H1 (cell line): Measurements from ENCODE around the gene IFT172. TPM values are rescaled to one million over a fixed set of nuclear protein-coding genes. Genes with fewer than 3 reads are reported as not detected.

Source experiments
- CTCF ChIA-PET: fragments of 300-600 bp; sonication (Branson Sonifier 250); formaldehyde crosslinking; loops from one replicate; lab custom pipeline; 2021; ENCODE audit not compliant: partially characterized antibody; lab: Charles Lee
- POLR2A ChIA-PET: fragments of 300-600 bp; sonication (Branson Sonifier 250); formaldehyde crosslinking; loops from one replicate; lab custom pipeline; 2021; ENCODE audit warnings: inconsistent platforms; ENCODE audit not compliant: partially characterized antibody; lab: Charles Lee
- DNase-seq, 2 experiments: peaks; one replicate each; pipeline versions ENCODE4 v3.0.0 to v3.0.0-alpha.2; 2010 to 2022; ENCODE audit warnings: low spot score in 2 of 2, low read depth in 1 of 2, mixed read lengths in 1 of 2
- FAIRE-seq: peaks from 2 replicates; lab custom pipeline; 2011; peaks lifted over from hg19 to GRCh38; lab: Jason Lieb, UNC
- H2AFZ ChIP-seq: 2 replicates; pipeline ENCODE4 v1.8.1; 2012; ENCODE audit warnings: low read length, inconsistent platforms
- H2AK5ac ChIP-seq: 2 replicates; pipeline ENCODE4 v1.6.1; 2013; ENCODE audit warnings: low read depth, low read length
- H2BK120ac ChIP-seq: replicated peaks from 2 replicates; pipeline ENCODE3; 2013; ENCODE audit warnings: low read depth, low read length, inconsistent platforms
- H2BK12ac ChIP-seq: 2 replicates; pipeline ENCODE4 v1.6.1; 2013; ENCODE audit warnings: low read depth, low read length
- H2BK15ac ChIP-seq: 2 replicates; pipeline ENCODE4 v1.6.1; 2013; ENCODE audit warnings: low read length
- H2BK20ac ChIP-seq: 2 replicates; pipeline ENCODE4 v1.6.1; 2013; ENCODE audit warnings: low read length
- H2BK5ac ChIP-seq: 2 replicates; pipeline ENCODE4 v1.6.1; 2013; ENCODE audit warnings: low read depth, low read length
- H3K14ac ChIP-seq: 2 replicates; pipeline ENCODE4 v1.6.1; 2013; ENCODE audit warnings: inconsistent platforms; ENCODE audit not compliant: insufficient read length
- H3K18ac ChIP-seq: 2 replicates; pipeline ENCODE4 v1.6.1; 2013; ENCODE audit warnings: low read length; ENCODE audit errors: extremely low read depth
- H3K23ac ChIP-seq: 2 replicates; pipeline ENCODE4 v1.6.1; 2013; ENCODE audit warnings: inconsistent platforms; ENCODE audit not compliant: insufficient read length
- H3K23me2 ChIP-seq: 2 replicates; pipeline ENCODE4 v1.6.1; 2013; ENCODE audit warnings: low read depth, low read length
- H3K27ac ChIP-seq: 2 replicates; pipeline ENCODE4 v1.6.1; 2011; ENCODE audit warnings: low read depth, low read length, inconsistent platforms
- H3K27me3 ChIP-seq, 4 experiments: replicated peaks in 1 of 4; 1 replicate in 1 of 4; 2 replicates in 3 of 4; pipeline versions ENCODE4 v1.6.1 to v1.8.1; 2011 to 2013; ENCODE audit warnings: low read length in 3 of 4, mild to moderate bottlenecking in 3 of 4, inconsistent platforms in 2 of 4, mixed read lengths in 2 of 4, moderate library complexity in 1 of 4; ENCODE audit not compliant: control insufficient read depth in 3 of 4, insufficient read depth in 3 of 4; ENCODE audit errors: extremely low read depth in 1 of 4
- H3K36me3 ChIP-seq, 4 experiments: 2 replicates each; pipeline versions ENCODE4 v1.6.1 to v1.8.1; 2011 to 2013; ENCODE audit warnings: mild to moderate bottlenecking in 4 of 4, low read length in 3 of 4, moderate library complexity in 2 of 4, control low read depth in 1 of 4, inconsistent platforms in 1 of 4; ENCODE audit not compliant: insufficient read depth in 4 of 4, control insufficient read depth in 2 of 4
- H3K4ac ChIP-seq: replicated peaks from 2 replicates; pipeline ENCODE3; 2013; ENCODE audit warnings: low read length, low read depth, mixed read lengths, inconsistent platforms; ENCODE audit not compliant: insufficient read length
- H3K4me1 ChIP-seq, 4 experiments: replicated peaks in 1 of 4; 1 replicate in 1 of 4; 2 replicates in 3 of 4; pipeline versions ENCODE4 v1.6.1 to v1.8.1; 2011 to 2013; ENCODE audit warnings: low read length in 3 of 4, inconsistent platforms in 2 of 4, mixed read lengths in 1 of 4; ENCODE audit not compliant: insufficient read depth in 4 of 4, control insufficient read depth in 3 of 4
- H3K4me2 ChIP-seq, 2 experiments: 2 replicates each; pipeline versions ENCODE4 v1.6.1 to v1.8.1; 2011 to 2013; ENCODE audit warnings: low read depth in 2 of 2, low read length in 2 of 2, control low read depth in 1 of 2, inconsistent platforms in 1 of 2, mild to moderate bottlenecking in 1 of 2; ENCODE audit not compliant: insufficient read depth in 1 of 2
- H3K4me3 ChIP-seq, 4 experiments: fragments of 200-600, 300-600 bp in 1 of 4; sonication (generic), shearing (Covaris generic), sonication (Bioruptor Twin) in 1 of 4; 2 replicates each; pipeline versions ENCODE4 v1.5.1 to v1.8.1; 2011 to 2016; ENCODE audit warnings: low read length in 4 of 4, low read depth in 3 of 4, control low read depth in 2 of 4, inconsistent platforms in 2 of 4, mild to moderate bottlenecking in 2 of 4, mixed read lengths in 1 of 4, moderate library complexity in 1 of 4; ENCODE audit not compliant: insufficient read depth in 2 of 4; ENCODE audit errors: extremely low read depth in 1 of 4
- H3K56ac ChIP-seq: replicated peaks from 2 replicates; pipeline ENCODE3; 2013; ENCODE audit warnings: low read depth, mild to moderate bottlenecking, mixed read lengths, low read length, inconsistent platforms; ENCODE audit not compliant: insufficient read length
- H3K79me1 ChIP-seq: 2 replicates; pipeline ENCODE4 v1.6.1; 2013; ENCODE audit warnings: low read depth, low read length, control low read depth
- H3K79me2 ChIP-seq, 2 experiments: 2 replicates each; pipeline versions ENCODE4 v1.6.1 to v1.8.1; 2012 to 2013; ENCODE audit warnings: low read length in 2 of 2, mild to moderate bottlenecking in 2 of 2, inconsistent platforms in 1 of 2; ENCODE audit not compliant: insufficient read depth in 2 of 2, control insufficient read depth in 1 of 2
- H3K9ac ChIP-seq, 4 experiments: replicated peaks in 1 of 4; 1 replicate in 1 of 4; 2 replicates in 3 of 4; pipeline versions ENCODE4 v1.6.1 to v1.8.1; 2011 to 2013; ENCODE audit warnings: low read depth in 3 of 4, low read length in 3 of 4, control low read depth in 2 of 4, mild to moderate bottlenecking in 2 of 4, moderate library complexity in 2 of 4, inconsistent platforms in 1 of 4; ENCODE audit errors: extremely low read depth in 1 of 4
- H3K9me3 ChIP-seq, 2 experiments: 2 replicates each; pipeline versions ENCODE4 v1.6.1 to v1.8.1; 2012 to 2013; ENCODE audit warnings: mild to moderate bottlenecking in 2 of 2, moderate library complexity in 2 of 2, control low read depth in 1 of 2, inconsistent platforms in 1 of 2, low read depth in 1 of 2, low read length in 1 of 2, mixed read lengths in 1 of 2; ENCODE audit not compliant: insufficient read depth in 2 of 2
- H4K20me1 ChIP-seq, 2 experiments: replicated peaks in 1 of 2; 2 replicates each; pipeline versions ENCODE3 to v1.8.1; 2011 to 2013; ENCODE audit warnings: inconsistent platforms in 2 of 2, low read length in 2 of 2, mild to moderate bottlenecking in 1 of 2; ENCODE audit not compliant: insufficient read depth in 2 of 2, control insufficient read depth in 1 of 2
- H4K5ac ChIP-seq: 2 replicates; pipeline ENCODE4 v1.6.1; 2013; ENCODE audit warnings: low read length, low read depth, mixed read lengths, inconsistent platforms; ENCODE audit not compliant: insufficient read length
- H4K8ac ChIP-seq: 2 replicates; pipeline ENCODE4 v1.8.0; 2013; ENCODE audit warnings: mild to moderate bottlenecking, moderate library complexity, low read length, inconsistent platforms; ENCODE audit not compliant: insufficient read depth; ENCODE audit errors: extremely low read depth
- H4K91ac ChIP-seq: replicated peaks from 2 replicates; pipeline ENCODE3; 2013; ENCODE audit warnings: low read length, mixed read lengths, inconsistent platforms; ENCODE audit not compliant: insufficient read length
- CEBPB ChIP-seq: IDR thresholded peaks from 2 replicates; pipeline ENCODE4 v1.6.1; 2012; ENCODE audit warnings: low read depth, low read length
- CHD1 ChIP-seq: IDR thresholded peaks from 2 replicates; pipeline ENCODE4 v1.6.1; 2012; ENCODE audit warnings: low read depth, low read length, improper control_type of control experiment
- CTCF ChIP-seq, 3 experiments: IDR thresholded peaks; 1 replicate in 2 of 3; 2 replicates in 1 of 3; pipeline versions ENCODE4 v1.5.1 to v1.6.1; 2011; ENCODE audit warnings: low read length in 3 of 3, mild to moderate bottlenecking in 3 of 3, inconsistent platforms in 2 of 3, low read depth in 1 of 3, moderate library complexity in 1 of 3; ENCODE audit not compliant: insufficient read depth in 1 of 3; ENCODE audit errors: control extremely low read depth in 1 of 3
- E2F6 ChIP-seq: IDR thresholded peaks from 2 replicates; pipeline ENCODE4 v1.6.1; 2012; ENCODE audit warnings: inconsistent platforms
- EZH2 ChIP-seq: fragments of 200-600 bp; sonication (generic); IDR thresholded peaks from 2 replicates; pipeline ENCODE4 v1.7.1; 2012; ENCODE audit warnings: low read depth, mild to moderate bottlenecking, moderate library complexity, low read length, inconsistent platforms; ENCODE audit not compliant: severe bottlenecking
- KDM4A ChIP-seq: IDR thresholded peaks from one replicate; pipeline ENCODE4 v1.7.1; 2012; ENCODE audit warnings: low read depth, mild to moderate bottlenecking, moderate library complexity, low read length, inconsistent platforms; ENCODE audit not compliant: severe bottlenecking
- RBBP5 ChIP-seq: IDR thresholded peaks from 2 replicates; pipeline ENCODE4 v1.7.1; 2012; ENCODE audit warnings: low read depth, mild to moderate bottlenecking, inconsistent platforms, low read length, moderate library complexity, borderline replicate concordance
- TBP ChIP-seq: IDR thresholded peaks from 2 replicates; pipeline ENCODE4 v1.6.1; 2011; ENCODE audit warnings: low read depth, low read length, improper control_type of control experiment
- YY1 ChIP-seq: IDR thresholded peaks from 2 replicates; pipeline ENCODE4 v1.6.1; 2011; ENCODE audit warnings: low read depth, mild to moderate bottlenecking, low read length
- polyA plus RNA-seq, 7 experiments: library from polyadenylated mRNA; depleted of rRNA in 3 of 7; stranded (reverse) in 5 of 7; unstranded in 2 of 7; fragments of >200 nt in 5 of 7; fragments of 200-250 nt in 2 of 7; gene quantifications; 1 replicate in 5 of 7; 2 replicates in 1 of 7; 4 replicates in 1 of 7; pipeline versions ENCODE4 v1.2.1 to v1.2.3, GENCODE V29; 2011 to 2013; ENCODE audit warnings: missing spikeins in 2 of 7, mixed read lengths in 2 of 7
- total RNA-seq: library from RNA; stranded (reverse); fragmentation: NEBNext Ultra II Directional; extraction: Animal tissue kit (Norgen Biotek cat#: 25700); gene quantifications from 2 replicates; pipeline ENCODE4 v1.2.1, GENCODE V29; 2021

The IFT172 gene
- total and polyA plus RNA-seq, 2 of the 8 experiments (the other 6 are each of a cell fraction or from before 2014, with no cell fraction given), result 13.5 to 14.0 TPM

- Histone ChIP-seq H3K23ac (no peak overlapping the region), H3K9me3 (no peaks in the 10 kb centered on the region), H4K20me1 (no peaks in the 10 kb centered on the region), H2BK12ac (no peak overlapping the region), H2AFZ (no peak overlapping the region), H3K4ac (no peak overlapping the region), H3K56ac (no peak overlapping the region), H4K5ac (no peak overlapping the region), H3K4me1 (peaks cover 0 to 4% (median 2%) of the 10 kb centered on the region in 4 experiments; a peak in 2 of 7 replicates), H3K23me2 (peaks cover 2% of the 10 kb centered on the region; the same call in 1 of the 2 replicates), H3K14ac (no peak overlapping the region), H4K91ac (no peak overlapping the region), H3K36me3 (no peaks in the 10 kb centered on the region), H3K4me2 (no peak overlapping the region), H3K27ac (no peak overlapping the region), H2AK5ac (no peak overlapping the region), H2BK5ac (no peak overlapping the region), H2BK120ac (no peak overlapping the region), H3K79me1 (no peaks in the 10 kb centered on the region), H2BK20ac (no peak overlapping the region), H3K79me2 (no peaks in the 10 kb centered on the region), H3K18ac (no peak overlapping the region), H4K8ac (no peak overlapping the region), H2BK15ac (no peak overlapping the region; the same call in 1 of the 2 replicates), H3K27me3 (peaks cover 0 to 5% (median 0%) of the 10 kb centered on the region in 4 experiments; a peak in 2 of 7 replicates), H3K4me3 (no peak overlapping the region), H3K9ac (no peak overlapping the region)
- ChIA-PET POLR2A (no interaction called here), CTCF (no interaction called here)
- FAIRE-seq (no peak), DNase-seq (no peak)
- no peak for TF ChIP-seq EZH2
- no peak for TF ChIP-seq YY1
- no peak for TF ChIP-seq RBBP5
- no peak for TF ChIP-seq TBP
- no peak for TF ChIP-seq E2F6
- TF ChIP-seq KDM4A, result no peak
- TF ChIP-seq CEBPB, result no peak
- TF ChIP-seq CTCF (IDR thresholded peaks at IDR 0.05; ENCODE audit: control extremely low read depth in 1 of 3, insufficient read depth in 1 of 3, low read depth in 1 of 3, low read length in 3 of 3), result no peak
- TF ChIP-seq CHD1, result no peak
Measured at GRCh38 chr2:27501042-27501441, 11.5 kb upstream of the IFT172 start.
